Neural cell (in vitro differentiated cells): ENCODE data around the gene ITPR2.

Source experiments
- EP300 ChIP-seq: fragments of 450-650 bp; conservative IDR thresholded peaks from 2 replicates; pipeline ENCODE4 v1.6.1; 2014; ENCODE audit warnings: antibody characterized with exemption, mild to moderate bottlenecking, moderate library complexity; ENCODE audit not compliant: poor library complexity, severe bottlenecking
- POLR2AphosphoS5 ChIP-seq: IDR thresholded peaks from 2 replicates; pipeline ENCODE4 v1.6.1; 2012
- REST ChIP-seq: IDR thresholded peaks from 2 replicates; pipeline ENCODE4 v1.6.1; 2012; ENCODE audit warnings: borderline replicate concordance
- SMC3 ChIP-seq: fragments of 450-650 bp; conservative IDR thresholded peaks from 2 replicates; pipeline ENCODE4 v1.6.1; 2014; ENCODE audit warnings: antibody characterized with exemption, mild to moderate bottlenecking, moderate library complexity; ENCODE audit not compliant: poor library complexity
- TAF1 ChIP-seq: IDR thresholded peaks from 2 replicates; pipeline ENCODE4 v1.6.1; 2012; ENCODE audit warnings: low read depth
- TF ChIP-seq, protein P1 (sequence below): fragments of 450-650 bp; IDR thresholded peaks from 2 replicates; pipeline ENCODE4 v1.5.1; 2014; ENCODE audit warnings: antibody characterized with exemption, mild to moderate bottlenecking, moderate library complexity; ENCODE audit not compliant: poor library complexity, severe bottlenecking

DNA sequence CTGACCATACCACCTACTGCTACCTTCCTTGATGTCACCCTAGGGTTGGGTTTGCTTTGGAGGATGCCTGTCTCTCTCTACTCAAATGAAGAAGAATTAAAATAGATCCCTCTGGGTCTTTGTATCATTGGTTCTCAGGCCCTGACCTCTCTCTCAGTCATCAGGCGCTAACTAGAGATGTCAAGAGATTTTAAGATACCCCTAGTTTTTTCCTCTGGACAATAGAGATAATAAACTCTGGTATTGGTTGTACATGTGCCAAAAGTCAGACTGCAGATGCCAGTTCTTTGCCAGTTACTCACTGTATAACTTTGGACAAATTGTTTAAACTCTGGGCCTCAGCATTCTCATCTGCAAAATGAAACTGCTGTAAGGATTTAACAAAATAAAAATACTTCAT, 31.5 kb downstream of the ITPR2 start:
- TF ChIP-seq, protein P1, sequence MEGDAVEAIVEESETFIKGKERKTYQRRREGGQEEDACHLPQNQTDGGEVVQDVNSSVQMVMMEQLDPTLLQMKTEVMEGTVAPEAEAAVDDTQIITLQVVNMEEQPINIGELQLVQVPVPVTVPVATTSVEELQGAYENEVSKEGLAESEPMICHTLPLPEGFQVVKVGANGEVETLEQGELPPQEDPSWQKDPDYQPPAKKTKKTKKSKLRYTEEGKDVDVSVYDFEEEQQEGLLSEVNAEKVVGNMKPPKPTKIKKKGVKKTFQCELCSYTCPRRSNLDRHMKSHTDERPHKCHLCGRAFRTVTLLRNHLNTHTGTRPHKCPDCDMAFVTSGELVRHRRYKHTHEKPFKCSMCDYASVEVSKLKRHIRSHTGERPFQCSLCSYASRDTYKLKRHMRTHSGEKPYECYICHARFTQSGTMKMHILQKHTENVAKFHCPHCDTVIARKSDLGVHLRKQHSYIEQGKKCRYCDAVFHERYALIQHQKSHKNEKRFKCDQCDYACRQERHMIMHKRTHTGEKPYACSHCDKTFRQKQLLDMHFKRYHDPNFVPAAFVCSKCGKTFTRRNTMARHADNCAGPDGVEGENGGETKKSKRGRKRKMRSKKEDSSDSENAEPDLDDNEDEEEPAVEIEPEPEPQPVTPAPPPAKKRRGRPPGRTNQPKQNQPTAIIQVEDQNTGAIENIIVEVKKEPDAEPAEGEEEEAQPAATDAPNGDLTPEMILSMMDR, result no peak
- TF ChIP-seq REST (no peak), SMC3 (no peak), EP300 (no peak), POLR2AphosphoS5 (no peak), TAF1 (no peak)
